ENCODE measurements around the gene CEP97. TPM values are rescaled to one million over a fixed set of nuclear protein-coding genes. Genes with fewer than 3 reads are reported as not detected.
A peak's percentile ranks its signal among the peaks of the same experiment; 100 is the strongest.

The CEP97 gene
- total RNA-seq, 1 donor from 2014 or later = 27.8 TPM

- no peak for DNase-seq (ENCODE audit: low read depth)
Observed at GRCh38 chr3:101811875-101812274, 87.5 kb downstream of the CEP97 start.

- DNase-seq (ENCODE audit: low read depth) = no peak
Observed at GRCh38 chr3:101812895-101813294, 88.5 kb downstream of the CEP97 start.

GRCh38 chr3:101813817-101814440 lies 89.5 kb downstream of the CEP97 start:
- DNase-seq (ENCODE audit: low read depth) = peak; percentile 30

- no peak for DNase-seq (ENCODE audit: low read depth)
Observed at GRCh38 chr3:101814835-101815234, 90.4 kb downstream of the CEP97 start.

GRCh38 chr3:101816215-101817149 lies 92.1 kb downstream of the CEP97 start:
- DNase-seq (ENCODE audit: low read depth) = no peak

- DNase-seq (ENCODE audit: low read depth) = no peak
Observed at GRCh38 chr3:101817992-101818391, 93.6 kb downstream of the CEP97 start.

GRCh38 chr3:101819649-101820206 lies 95.3 kb downstream of the CEP97 start:
- no peak for DNase-seq (ENCODE audit: low read depth)

Other genes with a start within 250 kb of the CEP97 start
- 14.2 and 15.4 TPM in 2 replicates for gene SENP7, start 211.4 kb upstream of the CEP97 start, total RNA-seq
- 39.2 and 40.5 TPM in 2 replicates for gene TRMT10C, start 162.7 kb upstream of the CEP97 start, total RNA-seq
- 57.4 and 58.0 TPM in 2 replicates for gene PCNP, start 150.4 kb upstream of the CEP97 start, total RNA-seq
- 19.8 and 20.1 TPM in 2 replicates for gene ZBTB11, start 47.5 kb upstream of the CEP97 start, total RNA-seq
- 959 and 1,040 TPM in 2 replicates for gene RPL24, start 37.9 kb upstream of the CEP97 start, total RNA-seq
- 36.4 and 42.1 TPM in 2 replicates for gene NXPE3, start 54.6 kb downstream of the CEP97 start, total RNA-seq
- 12.9 and 15.6 TPM in 2 replicates for gene NFKBIZ, start 124.9 kb downstream of the CEP97 start, total RNA-seq

All from myocyte (in vitro differentiated cells).